Fibroblast of skin of back (primary cell): ENCODE data around the gene GSTM4.
"Not testable (repeated sequence)": the region's sequence is repeated elsewhere in the genome, so short reads cannot be mapped to it uniquely, and the experiment has no call there.

Experiments
- DNase-seq: peaks from one replicate; pipeline ENCODE4 v3.0.0-alpha.2; 2013

GSTM4 gene

DNA sequence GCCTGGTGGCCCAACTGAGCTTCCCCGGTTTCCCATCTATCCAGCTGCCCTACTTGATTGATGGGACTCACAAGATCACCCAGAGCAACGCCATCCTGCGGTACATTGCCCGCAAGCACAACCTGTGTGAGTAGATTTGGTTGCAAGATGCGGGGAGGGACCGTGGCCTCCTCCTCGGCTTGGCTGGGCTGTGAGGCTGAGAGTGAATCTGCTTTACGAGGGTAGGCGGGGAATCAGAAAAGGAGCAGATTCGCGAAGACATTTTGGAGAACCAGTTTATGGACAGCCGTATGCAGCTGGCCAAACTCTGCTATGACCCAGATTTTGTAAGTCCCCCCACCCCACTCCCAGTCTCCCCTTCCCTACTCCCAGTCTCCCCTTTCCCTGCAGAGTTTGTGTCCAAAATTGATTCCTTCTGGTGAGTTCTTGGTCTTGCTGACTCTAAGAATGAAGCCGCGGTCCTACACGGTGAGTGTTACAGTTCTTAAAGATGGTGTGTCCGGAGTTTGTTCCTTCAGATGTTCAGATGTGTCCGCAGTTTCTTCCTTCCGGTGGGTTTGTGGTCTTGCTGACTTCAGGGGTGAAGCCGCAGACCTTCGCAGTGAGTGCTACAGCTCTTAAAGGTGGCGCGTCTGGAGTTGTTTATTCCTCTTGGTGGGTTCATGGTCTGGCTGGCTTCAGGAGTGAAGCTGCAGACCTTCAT is 13.5 kb downstream of the GSTM4 start:
- DNase-seq: no peak

DNA sequence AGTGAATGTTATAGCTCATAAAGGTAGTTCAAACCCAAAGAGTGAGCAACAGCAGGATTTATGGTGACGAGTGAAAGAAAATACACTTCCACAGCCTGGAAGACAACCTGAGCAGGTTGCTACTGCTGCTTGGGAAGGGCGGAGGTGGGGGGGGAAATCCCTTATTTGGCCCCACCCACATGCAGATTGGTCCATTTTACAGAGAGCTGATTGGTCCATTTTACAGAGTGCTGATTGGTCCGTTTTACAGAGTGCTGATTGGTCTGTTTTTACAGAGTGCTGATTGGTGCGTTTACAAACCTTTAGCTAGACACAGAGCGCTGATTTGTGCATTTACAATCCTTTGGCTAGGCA is 14.0 kb downstream of the GSTM4 start:
- not testable (repeated sequence) for DNase-seq

DNA sequence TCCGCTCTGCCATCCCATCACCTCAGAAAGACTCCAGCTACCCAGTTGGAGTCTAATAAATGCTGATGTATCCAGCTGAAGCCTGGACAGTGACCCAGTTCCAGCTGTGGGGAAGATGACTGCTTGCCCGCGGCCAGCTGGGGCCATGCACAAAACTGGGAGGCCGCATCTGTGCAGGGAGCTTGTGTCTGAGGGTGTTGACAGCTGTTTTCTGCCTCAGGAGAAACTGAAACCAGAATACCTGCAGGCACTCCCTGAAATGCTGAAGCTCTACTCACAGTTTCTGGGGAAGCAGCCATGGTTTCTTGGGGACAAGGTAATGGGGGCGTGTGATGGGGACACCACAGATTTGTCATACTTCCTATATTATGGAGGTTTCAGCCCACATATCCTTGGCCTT is 15.2 kb downstream of the GSTM4 start:
- no peak for DNase-seq

DNA sequence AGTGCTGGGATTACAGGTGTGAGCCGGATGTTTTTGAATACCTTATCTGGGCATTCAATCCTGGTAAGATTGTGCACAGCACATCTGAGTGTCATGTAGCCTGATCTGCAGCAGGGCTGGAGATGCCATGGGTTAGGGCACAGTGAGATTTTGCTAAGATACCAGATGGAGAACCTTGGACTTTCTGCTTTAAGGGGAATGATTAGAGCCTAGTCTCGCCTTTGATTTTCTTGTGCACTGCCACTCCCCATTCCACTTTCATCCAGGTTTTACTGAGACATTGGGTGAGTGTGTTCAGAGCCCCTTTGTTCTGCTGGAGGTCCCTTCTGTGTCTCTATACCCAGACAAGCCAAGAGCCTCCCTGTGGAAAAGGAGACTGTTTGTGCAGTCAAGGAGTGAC is 18.0 kb downstream of the GSTM4 start:
- not testable (repeated sequence) for DNase-seq

DNA sequence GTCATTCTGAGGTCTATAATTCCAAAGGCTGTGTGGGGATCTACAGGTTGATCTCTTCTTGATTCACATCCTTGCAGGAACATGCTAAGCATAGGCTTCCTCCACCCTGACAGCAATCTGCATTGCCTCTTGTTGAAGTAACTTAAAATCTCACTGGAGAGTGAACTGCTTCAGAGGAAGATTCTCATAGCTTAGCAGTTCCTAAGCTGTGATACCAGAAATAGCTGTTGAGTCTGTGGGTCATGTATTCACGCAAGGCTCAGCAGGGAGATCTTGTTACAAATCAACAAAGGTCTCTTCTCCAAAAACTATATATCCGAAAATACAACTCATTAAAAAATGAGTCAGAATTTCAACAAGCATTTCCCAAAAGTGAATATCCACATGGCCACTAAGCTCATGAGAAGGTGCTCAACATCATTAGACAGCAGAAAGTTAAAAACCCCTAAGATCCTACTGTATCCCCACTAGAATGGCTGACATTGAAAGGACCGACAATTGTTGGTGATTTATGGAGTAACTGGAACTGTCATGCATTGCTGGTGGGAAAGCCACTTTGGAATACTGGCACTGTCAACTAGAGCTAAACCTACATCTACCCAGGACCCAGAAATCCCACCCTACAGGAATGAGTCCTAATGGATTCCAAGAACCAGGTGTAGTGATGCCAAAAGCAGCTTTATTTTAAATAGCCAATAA is 20.9 kb downstream of the GSTM4 start:
- not testable (repeated sequence) for DNase-seq

DNA sequence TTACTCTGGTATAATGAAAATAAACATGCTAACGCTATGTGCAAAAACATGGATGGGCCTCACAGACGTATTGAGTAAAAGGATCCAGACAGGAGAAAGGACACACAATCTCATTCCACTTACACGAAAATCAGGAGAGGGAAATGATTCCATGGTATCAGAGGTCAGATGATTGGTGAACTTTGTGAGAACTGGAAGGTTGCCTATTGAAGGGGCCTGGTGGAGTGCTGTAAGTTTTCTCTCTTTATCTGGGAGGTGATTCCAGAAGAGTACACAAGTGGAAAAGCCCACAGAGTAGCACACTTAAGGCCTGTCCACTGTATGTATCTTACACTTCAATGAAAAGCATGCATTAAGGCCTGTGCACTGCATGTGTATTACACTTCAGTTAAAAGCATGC is 21.6 kb downstream of the GSTM4 start:
- DNase-seq: no peak

DNA sequence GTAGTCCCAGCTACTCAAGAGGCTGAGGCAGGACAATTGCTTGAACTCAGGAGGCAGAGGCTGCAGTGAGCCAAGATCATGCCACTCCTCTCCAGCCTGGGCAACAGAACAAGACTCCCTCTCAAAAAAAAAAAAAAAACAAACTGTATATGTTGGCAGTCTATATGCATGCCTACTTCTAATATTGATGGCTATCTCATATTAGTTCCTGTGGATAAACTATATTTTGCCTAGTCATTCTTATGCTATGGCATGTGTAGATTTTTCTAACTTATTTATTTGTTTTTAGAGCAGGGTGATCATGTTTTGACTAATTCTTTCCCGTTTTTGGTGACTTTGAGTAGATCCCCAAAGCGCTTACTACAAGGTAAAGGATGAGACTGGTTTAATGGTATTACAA is 22.7 kb downstream of the GSTM4 start:
- not testable (repeated sequence) for DNase-seq

DNA sequence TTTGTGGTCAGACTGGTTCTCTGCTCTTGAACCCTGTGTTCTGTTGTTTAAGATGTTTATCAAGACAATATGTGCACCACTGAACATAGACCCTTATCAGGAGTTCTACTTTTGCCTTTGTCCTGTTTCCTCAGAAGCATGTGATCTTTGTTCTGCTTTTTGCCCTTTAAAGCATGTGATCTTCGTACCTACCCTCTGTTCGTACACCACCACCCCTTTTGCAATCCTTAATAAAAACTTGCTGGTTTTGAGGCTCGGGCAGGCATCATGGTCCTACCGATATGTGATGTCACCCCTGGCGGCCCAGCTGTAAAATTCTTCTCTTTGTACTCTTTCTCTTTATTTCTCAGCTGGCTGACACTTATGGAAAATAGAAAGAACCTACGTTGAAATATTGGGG is 28.9 kb downstream of the GSTM4 start:
- DNase-seq: not testable (repeated sequence)

DNA sequence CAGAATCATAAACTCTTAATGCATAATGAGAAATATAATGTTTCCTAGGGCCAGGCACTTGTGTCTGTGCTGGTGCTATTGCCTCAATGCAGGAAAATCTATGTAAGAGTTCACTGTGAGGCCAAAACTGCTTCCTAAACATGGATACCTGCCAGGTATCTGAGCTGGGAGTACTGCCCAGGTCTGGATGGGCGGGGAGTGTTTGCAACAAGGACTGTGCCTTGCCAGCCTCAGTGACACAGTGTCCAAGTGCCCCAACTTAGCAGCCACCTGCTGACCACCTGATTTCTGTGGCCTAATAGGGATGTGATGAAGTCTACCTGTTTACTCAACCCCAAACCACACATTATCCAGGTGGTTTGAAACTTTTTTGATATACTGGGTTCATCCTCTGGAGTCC is 29.5 kb downstream of the GSTM4 start:
- not testable (repeated sequence) for DNase-seq

DNA sequence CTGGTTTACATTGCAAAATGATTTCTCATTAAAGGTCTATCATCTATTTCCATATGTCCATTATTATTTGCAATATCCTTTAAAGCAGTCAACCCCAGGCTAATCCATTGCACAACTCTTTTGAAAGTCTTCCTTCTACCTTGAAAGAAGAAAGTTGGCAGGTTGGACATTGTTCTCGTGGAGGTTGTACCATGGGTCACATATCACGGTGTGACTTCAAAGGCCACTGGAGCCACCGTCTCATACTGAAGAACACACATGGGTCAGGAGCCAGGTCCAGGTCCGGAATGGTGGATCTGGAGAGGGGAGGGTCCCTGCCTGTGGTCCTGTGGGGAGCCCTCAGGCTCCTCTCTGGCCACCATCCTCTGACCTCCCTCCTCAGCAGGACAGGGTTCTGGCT is 30.0 kb downstream of the GSTM4 start:
- DNase-seq: not testable (repeated sequence)

DNA sequence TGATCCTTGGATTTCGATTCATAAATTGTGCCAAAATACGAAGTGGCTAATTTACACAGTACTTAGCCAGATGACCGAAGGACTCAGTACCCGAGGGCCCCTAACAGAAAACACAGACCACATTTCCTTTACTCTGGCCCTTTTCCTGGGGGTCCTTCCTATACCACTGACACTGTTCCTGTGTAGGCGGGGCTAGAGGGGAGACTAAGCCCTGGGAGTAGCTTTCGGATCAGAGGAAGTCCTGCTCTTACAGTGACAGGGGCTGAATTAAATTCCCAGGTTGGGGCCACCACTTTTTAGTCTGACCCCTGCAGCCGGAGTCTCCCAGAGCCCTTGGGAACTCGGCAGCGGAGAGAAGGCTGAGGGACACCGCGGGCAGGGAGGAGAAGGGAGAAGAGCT is 31.2 kb downstream of the GSTM4 start:
- not testable (repeated sequence) for DNase-seq

DNA sequence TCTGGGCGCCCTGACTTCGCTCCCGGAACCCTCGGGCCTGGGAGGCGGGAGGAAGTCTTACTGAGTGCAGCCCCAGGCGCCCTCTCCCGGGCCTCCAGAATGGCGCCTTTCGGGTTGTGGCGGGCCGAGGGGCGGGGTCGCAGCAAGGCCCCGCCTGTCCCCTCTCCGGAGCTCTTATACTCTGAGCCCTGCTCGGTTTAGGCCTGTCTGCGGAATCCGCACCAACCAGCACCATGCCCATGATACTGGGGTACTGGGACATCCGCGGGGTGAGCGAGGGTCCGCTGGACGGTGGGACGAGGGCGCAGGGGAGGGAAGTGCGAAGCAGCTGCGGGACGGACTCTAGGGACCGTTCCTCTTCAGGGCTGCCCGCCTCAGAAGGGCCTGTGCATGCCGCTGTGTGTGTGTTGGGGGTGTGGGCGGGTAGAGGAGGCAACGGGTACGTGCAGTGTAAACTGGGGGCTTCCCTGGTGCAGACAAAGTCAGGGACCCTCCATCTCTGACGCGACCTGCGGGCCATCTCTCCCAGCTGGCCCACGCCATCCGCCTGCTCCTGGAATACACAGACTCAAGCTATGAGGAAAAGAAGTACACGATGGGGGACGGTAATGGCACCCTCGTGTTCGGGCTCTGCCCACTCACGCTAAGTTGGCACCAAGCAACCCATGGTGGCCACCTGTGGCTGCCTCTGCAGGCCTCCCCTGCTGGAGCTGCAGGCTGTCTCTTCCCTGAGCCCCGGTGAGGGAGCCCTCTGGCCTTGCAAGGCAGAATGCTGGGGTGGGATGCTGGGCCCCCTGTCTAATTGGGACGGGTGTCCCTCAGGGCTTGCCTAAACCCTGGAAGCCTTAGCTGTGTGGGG is 32.0 kb downstream of the GSTM4 start, which contains the start of gene GSTM1:
GSTM1 (plus strand) TSS at position 177 of the 859 bp plus-strand sequence; CDS start at position 234, 57 bp downstream.
- DNase-seq: peak; percentile 80

DNA sequence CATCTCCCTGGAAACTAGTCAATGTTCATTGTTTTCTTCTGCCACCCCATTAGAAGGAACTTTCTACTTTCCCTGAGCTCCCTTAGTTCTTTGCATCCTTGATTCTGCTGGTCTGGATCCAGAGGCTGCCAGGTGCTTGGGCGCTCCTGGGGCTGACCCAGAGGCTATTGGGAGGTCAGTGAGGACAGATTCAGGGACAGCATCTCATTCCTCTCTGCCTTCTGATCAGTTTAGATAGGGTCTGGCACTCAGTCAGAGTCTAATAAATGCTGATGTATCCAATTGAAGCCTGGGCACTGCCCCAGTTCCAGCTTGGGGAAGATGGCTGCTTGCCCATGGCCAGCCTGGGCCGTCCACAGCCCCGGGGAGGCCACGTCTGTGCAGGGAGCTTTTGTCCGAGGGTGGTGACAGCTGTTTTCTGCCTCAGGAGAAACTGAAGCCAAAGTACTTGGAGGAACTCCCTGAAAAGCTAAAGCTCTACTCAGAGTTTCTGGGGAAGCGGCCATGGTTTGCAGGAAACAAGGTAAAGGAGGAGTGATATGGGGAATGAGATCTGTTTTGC is 34.0 kb downstream of the GSTM4 start:
- no peak for DNase-seq

DNA sequence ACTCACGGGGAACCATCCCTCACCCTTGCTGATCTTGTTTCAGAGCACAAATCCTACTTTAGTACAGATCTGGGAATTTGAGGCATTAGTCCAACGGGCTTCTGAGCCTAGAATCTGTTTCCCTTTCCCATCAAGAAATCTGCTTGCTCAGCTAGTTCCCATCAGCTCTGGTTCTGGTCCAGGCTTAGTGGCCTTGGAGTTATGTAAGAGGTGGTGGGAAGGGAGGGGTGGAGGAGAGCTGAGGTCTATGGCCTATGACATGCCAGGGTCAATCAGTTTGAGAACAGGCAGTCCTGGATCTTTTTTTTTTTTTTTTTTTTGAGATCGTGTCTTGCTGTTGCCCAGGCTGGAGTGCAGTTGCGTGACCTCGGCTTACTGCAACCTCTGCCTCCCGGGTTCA is 35.9 kb downstream of the GSTM4 start:
- no peak for DNase-seq

DNA sequence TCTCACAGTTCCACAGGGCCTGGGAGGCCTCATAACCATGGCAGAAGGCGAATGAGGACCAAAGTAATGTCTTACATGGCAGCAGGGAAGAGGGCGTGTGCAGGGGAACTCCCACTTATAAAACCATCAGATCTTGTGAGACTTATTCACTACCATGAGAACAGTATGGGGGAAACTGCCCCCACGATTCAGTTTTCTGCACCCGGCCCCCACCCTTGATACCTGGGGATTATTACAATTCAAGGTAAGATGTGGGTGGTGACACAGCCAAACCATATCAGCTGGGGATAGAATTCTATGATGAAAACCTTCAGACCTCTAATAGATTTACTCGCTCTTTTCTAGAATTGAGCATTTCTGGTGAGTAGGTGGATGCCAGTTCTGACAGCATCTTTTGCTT is 38.5 kb downstream of the GSTM4 start:
- DNase-seq: not testable (repeated sequence)

DNA sequence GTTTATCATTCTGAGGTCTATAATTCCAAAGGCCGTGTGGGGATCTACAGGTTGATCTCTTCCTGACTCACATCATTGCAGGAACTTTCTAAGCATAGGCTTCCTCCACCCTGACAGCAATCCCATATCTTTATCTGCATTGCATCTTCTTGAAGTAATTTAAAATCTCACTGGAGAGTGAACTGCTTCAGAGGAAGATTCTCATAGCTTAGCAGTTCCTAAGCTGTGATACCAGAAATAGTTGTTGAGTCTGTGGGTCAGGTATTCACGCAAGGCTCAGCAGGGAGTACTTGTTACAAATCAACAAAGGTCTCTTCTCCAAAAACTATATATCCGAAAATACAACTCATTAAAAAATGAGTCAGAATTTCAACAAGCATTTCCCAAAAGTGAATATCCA is 39.2 kb downstream of the GSTM4 start:
- DNase-seq: not testable (repeated sequence)

DNA sequence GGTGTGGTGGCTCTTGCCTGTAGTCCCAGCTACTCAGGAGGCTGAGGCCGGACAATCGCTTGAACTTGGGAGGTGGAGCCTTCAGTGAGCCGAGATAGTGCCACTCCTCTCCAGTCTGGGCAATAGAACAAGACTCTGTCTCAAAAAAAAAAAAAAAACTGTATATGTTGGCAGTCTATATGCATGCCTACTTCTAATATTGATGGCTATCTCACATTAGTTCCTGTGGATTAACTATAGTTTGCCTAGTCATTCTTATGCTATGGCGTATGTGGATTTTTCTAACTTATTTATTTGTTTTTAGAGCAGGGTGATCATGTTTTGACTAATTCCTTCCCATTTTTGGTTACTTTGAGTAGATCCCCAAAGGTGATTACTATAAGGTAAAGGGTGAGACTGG is 41.2 kb downstream of the GSTM4 start:
- no peak for DNase-seq

DNA sequence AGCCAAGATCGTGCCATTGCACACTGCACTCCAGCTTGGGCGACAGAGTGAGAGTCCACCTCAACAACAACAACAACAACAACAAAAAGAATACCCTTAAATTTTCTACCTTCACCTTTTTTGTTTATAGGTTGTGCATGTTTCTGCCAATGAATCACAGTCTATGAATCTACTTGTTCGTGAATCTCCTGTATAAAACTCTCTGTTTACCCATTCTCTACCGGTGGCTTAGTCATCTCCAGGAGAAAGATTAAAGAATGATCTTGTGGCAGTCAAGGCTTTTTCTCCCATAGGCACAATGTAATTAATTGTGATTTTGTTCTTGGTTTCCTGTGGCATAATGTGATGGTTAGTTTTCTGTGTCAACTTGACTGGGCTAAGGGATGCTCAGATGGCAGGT is 42.0 kb downstream of the GSTM4 start:
- DNase-seq: not testable (repeated sequence)

DNA sequence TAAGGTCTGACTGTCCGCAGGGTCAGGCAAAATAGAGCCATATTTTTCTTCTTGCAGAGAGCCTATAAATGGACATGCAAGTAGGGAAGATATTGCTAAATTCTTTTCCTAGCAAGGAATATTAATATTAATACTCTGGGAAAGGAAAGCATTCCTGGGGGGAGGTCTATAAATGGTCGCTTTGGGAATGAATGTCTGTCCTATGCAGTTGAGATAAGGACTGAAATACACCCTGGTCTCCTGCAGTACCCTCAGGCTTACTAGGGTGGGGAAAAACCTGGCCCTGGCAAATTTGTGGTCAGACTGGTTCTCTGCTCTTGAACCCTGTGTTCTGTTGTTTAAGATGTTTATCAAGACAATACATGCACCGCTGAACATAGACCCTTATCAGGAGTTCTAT is 47.0 kb downstream of the GSTM4 start:
- not testable (repeated sequence) for DNase-seq

DNA sequence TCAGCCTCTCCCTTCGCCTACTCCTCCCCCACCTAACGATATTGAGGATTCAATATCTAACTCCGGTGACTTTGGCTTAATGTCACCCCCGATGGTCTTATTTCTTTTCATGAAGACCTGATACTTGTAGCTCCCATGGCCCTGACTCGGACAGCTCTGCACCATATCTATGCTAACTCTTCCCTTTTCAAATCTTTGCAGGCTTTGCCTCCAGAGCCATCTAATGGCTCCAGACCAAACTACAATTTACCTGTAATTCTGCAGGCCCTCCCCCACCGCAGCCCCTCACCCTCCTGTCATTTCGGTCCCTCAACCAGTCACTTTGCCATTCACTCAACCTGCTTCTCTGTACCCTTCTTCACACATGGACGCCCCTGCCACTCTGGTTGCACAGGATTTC is 48.3 kb downstream of the GSTM4 start:
- DNase-seq: no peak

DNA sequence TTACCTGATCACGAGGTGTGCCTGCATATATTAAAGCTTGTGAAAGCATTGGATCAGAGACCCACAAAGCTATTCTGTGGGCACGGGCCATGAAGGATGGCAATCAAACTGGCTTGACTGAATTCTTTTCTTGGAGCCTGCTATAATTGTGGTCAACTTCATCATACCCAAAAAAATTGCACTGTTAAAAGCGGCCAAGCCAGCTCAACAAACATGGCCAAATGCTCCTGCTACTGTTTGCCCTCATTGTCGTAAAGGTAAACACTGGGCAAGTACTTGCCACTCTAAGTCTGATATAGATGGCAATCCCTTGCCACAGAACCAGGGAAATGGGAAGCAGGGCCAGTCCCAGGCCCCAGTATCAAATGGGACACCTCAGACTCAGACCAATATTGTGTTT is 49.5 kb downstream of the GSTM4 start:
- DNase-seq: no peak

DNA sequence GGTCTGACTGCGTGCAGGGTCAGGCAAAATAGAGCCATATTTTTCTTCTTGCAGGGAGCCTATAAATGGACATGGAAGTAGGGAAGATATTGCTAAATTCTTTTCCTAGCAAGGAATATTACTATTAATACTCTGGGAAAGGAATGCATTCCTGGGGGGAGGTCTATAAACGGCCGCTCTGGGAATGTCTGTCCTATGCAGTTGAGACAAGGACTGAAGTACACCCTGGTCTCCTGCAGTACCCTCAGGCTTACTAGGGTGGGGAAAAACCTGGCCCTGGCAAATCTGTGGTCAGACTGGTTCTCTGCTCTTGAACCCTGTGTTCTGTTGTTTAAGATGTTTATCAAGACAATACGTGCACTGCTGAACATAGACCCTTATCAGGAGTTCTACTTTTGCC is 53.0 kb downstream of the GSTM4 start:
- not testable (repeated sequence) for DNase-seq

DNA sequence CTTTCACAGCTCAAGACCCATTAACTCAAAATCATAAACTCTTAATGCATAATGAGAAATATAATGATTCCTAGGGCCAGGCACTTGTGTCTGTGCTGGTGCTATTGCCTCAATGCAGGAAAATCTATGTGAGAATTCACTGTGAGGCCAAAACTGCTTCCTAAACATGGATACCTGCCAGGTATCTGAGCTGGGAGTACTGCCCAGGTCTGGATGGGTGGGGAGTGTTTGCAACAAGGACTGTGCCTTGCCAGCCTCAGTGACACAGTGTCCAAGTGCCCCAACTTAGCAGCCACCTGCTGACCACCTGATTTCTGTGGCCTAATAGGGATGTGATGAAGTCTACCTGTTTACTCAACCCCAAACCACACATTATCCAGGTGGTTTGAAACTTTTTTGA is 53.9 kb downstream of the GSTM4 start:
- DNase-seq: not testable (repeated sequence)
